AG08395 (cell line): ENCODE data around the gene LDB2.

Source experiments
- DNase-seq: peaks from one replicate; pipeline ENCODE4 v3.0.0; 2012; ENCODE audit warnings: mixed read lengths, low spot score

Gene LDB2

DNA sequence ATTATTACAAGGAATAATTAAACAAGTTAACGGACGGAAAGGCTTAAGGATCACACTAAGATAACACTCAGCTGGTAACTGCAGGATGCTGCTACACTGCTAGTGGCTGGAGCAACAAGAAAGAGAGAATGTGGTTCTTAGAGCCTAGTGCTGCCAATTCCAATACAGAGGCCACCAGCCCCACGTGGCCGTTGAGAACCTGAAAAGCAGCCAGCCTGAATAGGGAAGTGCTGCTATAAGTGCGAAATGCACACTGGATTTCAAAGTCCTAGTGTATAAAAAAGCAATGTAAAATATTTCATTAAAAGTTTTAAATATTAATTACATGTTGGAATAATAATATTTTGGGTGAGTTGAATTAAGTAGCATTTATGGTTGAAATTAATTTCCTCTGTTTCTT, 414.9 kb downstream of the LDB2 start:
- DNase-seq: no peak

DNA sequence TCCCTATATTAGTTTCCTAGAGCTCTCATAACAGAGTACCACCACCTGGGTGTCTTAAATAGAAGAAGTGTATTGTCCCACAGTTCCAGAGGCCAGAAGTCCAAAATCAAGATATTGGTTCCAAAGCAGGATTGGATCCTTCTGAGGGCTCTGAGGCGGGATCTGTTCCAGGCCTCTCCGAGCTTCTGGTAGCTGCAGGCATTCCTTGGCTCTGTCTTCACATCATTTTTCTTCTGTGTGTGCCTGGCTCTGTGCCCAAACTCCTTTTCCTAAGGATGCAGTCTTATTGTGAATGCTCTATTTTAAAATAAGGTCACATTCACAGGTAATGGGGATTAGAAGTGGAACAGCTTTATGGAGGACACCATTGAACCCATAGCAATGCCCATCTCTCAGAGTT, 418.4 kb downstream of the LDB2 start:
- no peak for DNase-seq

DNA sequence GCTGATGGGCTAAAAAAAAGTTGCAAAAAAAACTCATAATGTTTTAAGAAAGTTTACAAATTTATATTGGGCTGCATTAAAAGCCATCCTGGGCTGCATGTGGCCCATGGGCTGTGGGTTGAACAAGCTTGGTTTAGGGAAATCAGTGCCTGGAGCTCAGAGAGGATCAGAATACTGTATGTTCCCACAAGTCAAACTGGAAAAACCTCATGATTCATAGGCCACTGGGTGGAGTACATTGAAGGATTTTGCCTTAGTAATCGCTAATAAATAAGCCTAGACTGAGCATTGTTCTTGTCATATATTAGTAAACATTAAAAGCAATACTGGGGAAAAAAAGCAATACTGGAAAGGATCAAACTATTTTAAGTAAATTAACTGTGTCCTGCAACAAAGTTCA, 425.9 kb downstream of the LDB2 start:
- no peak for DNase-seq

DNA sequence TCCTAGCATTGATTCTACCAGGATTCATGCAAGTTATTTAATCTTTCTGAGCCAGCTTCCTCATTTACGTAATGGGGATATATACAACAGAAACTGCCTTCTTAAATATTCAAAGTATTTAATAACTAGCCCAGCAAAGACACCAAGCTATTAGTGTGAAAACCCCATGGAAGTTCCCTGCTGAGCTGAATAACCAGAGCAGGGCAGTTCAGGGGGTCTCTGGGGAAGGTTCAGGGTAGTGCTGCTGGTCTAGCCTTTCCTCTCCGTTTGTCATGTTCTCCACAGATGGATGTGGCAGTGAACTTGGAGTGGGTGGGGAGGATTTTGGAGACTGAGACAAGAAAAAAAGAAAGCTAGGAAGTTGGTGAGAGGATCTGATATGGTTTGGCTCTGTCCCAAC, 431.4 kb downstream of the LDB2 start:
- no peak for DNase-seq

DNA sequence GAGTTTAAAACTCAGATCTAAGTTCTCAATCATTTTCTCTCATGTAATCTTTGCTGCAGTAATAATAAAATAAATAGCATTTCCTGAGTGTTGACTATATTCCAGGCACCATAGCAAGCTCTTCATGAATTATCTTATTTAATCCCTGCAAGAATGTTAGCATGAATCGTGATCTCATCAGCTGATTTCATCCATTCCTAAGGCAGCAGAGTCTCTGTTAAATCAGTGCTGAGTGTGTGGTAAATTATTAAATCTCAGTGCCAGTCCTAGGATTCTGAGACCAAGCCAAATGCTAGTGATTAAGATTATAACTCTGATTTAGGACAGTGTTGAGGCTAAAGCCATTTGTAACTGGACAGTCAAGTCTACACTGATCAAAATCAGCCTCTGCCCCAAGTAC, 431.9 kb downstream of the LDB2 start:
- DNase-seq: no peak

DNA sequence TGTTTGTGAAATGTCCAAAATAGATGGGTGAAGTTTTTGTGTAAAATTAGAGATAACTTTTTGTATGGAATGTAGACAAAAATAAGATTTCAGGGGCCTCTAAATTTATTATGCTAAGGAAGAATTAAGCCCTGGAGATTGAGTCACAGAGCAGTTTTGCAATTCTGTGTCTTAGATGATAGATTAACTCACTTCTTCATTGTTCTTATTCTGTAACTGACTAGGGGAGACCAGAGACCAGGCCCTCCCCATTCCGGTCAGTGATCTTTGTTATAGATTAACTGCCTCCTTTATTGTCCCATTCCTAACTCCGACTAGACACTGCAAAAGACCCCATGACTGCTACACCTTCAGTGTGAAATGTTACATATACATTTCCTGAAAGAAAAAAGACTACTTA, 433.8 kb downstream of the LDB2 start:
- DNase-seq: no peak

DNA sequence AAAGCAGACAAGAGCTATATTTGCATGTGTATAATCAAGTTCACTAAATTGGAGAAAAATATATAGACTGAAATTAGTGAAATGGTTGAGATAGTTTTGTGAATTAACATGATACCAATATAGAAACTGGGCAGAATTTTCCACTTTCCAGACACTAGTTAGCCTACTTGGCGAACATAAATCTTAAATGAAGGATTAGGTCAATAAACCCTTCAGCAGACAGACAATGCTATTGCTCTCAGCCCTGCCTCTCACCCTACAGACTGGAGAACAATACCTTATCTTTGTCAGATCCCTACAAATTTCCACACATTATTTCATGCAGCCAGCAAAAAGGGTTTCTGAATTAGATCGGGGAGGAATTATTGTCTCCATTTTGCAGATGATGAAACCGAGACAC, 435.8 kb downstream of the LDB2 start:
- no peak for DNase-seq

DNA sequence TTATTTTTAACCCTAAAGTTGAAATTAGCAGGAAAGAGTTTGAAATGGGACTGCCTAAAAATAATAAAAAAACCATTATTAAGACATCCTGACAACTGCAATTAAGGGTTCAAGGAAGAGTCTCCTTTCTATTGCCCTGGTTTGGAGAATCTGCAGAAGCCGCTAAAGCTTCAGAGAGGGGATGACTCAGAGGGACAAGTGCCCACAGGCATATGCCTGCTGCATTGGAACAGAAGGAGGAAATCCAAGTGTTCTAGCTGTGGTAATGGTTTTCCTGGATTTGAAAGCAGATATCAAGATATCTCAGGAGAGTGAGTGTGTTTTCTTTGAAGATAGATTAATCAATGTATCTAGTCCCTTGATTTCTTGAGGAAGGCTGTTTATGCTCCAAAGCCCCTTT, 437.1 kb downstream of the LDB2 start:
- DNase-seq: peak; percentile 41

DNA sequence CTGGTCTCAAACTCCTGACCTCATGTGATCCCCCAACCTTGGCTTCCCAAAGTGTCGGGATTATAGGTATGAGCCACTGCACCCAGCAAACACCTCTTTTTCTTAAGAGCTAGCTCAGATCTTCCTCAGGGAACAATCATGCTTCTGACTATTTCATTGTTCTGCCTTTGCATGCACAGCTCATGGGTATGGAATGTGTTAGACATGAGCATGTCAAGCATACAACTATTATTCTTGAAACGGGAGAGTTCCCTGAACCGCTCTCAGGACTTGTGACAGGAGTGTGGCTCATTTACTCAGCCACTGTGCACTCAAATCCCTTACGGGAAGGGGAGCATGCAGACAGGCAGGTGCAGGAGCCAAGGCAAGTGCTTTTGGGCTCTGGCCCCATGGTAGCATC, 440.5 kb downstream of the LDB2 start:
- no peak for DNase-seq
